Measurements from ENCODE around the gene PBX2.
A peak's percentile ranks its signal among the peaks of the same experiment; 100 is the strongest.
"Not testable (repeated sequence)": the region's sequence is repeated elsewhere in the genome, so short reads cannot be mapped to it uniquely, and the experiment has no call there.

The PBX2 gene

GRCh38 chr6:32190054-32190851, at the start of gene PBX2:
PBX2 (minus strand) TSS chr6:32190202; CDS start chr6:32189915, 287 bp downstream.
- DNase-seq: peak; percentile 94

- DNase-seq: no peak
Measured at GRCh38 chr6:32239462-32239861, 49.5 kb upstream of the PBX2 start.

DNA sequence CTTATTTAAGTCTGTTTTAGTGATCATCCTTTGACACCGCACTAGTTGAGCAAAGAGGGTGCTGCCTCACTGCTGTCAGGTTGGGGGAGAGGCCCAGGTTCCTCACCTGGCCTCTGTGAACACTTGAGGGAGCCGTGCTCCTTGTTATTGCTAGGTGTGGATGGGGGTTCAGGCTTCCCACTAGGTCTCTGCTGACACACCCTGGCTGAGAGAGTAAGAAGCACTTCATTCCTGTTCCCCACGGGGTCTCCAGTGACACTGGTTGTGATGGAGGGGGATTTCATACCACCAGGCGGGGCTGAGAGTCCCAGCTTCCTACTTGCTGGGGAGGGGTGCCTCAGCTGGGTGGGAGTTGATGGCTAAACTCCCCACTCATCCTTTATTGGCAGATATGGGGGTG, 44.9 kb upstream of the PBX2 start:
- DNase-seq: no peak

DNA sequence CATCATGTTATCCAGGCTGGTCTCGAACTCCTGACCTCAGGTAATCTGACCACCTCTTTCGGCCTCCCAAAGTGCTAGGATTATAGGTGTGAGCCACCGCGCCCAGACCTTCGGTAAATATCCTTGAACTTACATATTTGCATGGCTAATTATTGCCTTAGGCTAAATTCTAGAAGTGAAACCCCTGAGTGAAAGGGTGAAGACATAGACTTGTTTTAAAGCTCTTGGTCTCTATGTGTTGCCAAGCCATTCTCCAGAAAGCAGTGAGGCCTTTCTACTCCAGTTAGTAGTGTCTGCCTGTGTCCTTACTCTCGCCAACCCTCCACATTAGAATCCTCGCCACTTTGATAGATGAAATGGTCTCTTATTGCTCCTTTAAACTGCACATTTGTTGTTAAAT, 36.4 kb upstream of the PBX2 start:
- DNase-seq: no peak

- DNase-seq: no peak
Measured at GRCh38 chr6:32224696-32225095, 34.7 kb upstream of the PBX2 start.

DNA sequence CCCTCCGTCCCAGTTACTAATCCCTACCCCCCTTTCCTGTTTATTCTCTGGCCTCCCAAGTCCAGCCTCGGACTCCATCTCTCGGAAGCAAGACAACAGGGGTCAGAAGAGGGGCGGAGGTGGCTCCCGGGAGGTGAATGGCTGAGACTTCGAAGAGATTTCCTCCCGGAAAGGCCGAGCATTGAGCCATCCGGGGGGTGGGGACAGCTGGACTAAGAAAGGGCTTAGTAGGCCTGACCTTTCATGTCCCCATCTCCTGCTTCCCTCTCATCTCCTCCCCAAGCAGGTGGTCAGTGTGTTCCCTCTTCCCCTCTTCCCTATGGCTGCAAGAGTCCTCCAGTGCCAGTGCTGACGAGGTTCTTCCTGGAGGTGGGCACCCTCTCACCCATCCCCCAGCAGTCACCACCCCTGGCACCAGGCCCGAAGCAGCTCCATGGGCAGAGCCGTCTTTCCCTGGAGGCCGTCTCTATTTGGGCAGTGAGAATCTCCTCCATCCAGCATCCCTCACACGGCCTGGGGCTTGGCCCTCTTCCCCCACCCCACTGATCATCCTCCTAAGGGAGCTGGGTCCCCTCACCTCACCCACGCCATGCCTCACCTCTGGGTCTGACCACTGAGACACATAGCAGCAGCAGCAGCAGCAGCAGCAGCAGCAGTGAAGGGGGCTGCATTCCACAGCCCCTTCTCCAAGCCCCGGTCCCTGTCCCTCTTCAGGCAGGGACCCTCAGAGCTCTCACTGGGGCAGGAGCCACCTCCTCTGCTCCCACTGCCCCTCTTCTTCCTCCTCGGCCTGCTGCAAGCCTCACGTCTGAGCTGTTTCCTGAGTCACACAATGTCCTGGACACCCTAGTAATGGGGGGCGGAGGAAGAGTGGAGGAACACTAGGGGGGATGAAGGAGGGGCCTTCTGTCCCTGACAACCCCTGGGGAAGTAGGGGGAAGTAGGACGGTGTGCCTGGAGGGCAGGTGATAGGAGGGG, 33.5 kb upstream of the PBX2 start, which contains the start of gene NOTCH4:
Gene NOTCH4, minus strand, starts transcription at position 810 of the 978 bp plus-strand sequence. Its CDS starts 139 bp downstream, at position 671.
- DNase-seq: no peak

- DNase-seq: no peak
Measured at GRCh38 chr6:32222333-32223230, 32.6 kb upstream of the PBX2 start.

DNA sequence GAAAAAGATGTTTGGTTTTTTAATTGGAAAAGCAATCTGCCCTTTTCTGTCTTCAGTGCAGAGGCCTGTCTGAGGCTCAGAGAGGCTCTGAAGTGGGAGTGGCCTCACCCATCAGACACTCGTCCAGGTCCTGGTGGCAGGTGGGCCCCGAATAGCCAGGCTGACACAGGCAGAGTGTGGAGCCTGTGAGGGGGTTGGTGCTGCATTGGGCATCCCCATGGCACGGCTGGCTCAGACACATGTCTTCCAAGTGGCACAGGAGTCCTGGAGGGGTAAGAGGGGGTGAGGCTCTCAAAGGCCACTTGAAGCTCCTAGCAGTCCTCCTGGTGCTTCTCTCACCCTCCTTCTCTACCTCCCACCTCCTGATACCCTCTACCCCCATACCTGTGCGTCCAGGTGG, 30.0 kb upstream of the PBX2 start:
- no peak for DNase-seq

DNA sequence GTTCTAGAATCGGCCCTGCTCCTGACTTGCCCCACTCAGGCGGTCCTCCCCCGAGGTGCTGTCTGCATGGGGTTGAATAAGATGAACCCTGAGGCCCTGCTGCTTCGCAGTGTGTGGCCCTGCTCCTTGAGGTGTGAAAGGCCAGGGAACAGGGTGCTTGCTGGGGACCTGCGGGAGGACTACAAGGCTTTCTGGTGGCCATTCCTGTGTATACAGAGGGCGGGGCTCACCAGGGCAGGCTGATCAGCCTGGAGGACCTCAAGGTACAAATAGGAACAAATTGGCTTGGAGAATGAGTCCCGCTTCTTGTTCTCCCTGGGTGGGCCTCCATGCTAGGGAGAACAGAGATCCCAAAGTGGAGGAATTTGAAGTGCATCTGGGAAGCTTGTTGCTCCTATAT, 28.2 kb upstream of the PBX2 start:
- no peak for DNase-seq

DNA sequence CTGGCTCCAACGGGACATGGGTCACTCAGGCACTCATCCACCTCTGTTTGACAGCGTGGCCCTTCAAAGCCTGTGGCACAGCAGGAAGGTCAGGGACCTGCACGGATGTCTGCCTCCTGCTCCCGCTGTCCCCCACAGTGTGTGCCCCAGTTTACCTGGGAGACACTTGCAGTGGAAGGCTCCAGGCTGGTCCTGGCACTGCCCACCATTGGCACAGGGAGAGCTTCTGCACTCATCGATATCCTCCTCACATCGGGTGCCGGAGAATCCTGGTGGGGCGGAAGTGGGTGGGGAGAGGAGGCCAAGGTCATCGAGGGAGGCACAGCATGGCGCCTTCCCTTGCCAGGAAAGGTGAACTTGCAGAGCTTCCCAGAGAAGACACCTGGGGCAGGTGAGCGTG, 27.0 kb upstream of the PBX2 start:
- DNase-seq: no peak

DNA sequence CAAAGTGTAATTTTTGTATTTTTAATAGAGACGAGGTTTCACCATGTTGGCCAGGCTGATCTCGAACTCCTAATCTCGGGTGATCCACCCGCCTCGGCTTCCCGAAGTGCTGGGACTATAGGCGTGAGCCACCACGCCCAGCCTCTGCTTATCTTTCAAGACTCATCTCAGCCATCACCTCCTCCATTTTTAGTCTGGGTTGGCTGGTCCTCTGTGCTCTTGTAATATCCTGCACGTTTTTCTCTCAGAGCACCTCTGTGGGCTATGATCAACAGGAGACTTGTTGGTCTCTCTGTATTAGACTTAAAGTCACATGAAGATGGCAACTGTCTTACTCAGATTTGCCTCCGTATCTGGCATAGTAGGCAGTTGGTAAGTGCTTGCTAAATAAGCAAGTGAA, 26.3 kb upstream of the PBX2 start:
- DNase-seq: no peak

DNA sequence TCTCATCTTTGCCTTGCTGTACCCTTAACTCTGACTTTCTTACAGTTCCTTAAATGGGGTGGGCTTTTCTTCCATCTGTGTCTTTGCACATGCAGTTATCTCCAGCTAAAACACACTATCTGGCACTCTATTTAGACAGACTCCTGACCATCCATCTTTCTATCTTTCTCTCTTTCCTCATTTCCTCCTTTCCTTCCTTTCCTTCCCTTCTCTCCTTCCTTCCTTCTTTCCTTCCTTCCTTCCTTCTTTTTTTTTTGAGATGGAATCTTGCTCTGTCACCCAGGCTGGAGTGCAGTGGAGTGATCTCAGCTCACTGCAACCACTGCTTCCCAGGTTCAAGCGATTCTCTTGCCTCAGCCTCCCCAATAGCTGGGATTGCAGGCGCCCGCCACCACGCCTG, 25.6 kb upstream of the PBX2 start:
- DNase-seq: no peak

GRCh38 chr6:32214126-32214525, 24.1 kb upstream of the PBX2 start:
- no peak for DNase-seq

- DNase-seq: no peak
Measured at GRCh38 chr6:32213649-32214048, 23.6 kb upstream of the PBX2 start.

- no peak for DNase-seq
Measured at GRCh38 chr6:32212076-32212760, 22.2 kb upstream of the PBX2 start.

DNA sequence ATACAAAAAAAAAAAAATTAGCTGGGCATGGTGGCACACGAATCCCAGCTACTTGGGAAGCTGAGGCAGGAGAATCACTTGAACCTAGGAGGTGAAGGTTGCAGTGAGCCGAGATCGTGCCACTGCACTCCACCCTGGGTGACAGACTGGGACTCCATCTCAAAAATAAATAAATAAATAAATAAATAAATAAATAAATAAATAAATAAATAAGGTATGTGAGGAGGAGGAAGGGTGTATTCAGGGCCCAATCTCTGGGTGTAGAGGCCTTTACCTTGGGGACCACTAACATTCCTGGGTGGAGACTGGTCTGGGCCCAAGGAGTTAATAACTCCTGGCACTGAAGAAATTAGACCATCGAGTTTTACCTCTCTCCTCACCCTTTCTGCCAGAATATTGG, 21.4 kb upstream of the PBX2 start:
- not testable (repeated sequence) for DNase-seq

DNA sequence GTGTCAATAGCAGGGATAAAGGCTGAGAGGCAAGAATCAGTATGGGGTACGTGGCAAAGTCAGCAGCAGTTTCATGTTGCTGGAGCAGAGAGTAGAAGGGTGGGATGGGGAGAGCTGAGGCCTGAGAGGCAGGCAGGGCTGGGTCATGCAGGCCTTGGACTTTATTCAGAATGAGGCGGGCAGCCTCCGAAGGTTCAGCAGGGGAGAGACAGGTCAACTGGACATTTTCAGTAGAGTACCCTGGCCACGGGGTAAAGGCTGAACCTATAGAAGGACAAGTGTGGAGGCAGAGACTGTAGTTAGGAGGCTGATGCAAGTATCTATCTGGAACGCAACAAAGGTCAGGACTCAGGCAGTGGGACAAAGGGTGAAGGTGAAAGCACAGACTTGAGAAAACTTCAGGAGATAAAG, 20.2 kb upstream of the PBX2 start:
- no peak for DNase-seq

- no peak for DNase-seq
Measured at GRCh38 chr6:32208996-32209395, 19.0 kb upstream of the PBX2 start.

DNA sequence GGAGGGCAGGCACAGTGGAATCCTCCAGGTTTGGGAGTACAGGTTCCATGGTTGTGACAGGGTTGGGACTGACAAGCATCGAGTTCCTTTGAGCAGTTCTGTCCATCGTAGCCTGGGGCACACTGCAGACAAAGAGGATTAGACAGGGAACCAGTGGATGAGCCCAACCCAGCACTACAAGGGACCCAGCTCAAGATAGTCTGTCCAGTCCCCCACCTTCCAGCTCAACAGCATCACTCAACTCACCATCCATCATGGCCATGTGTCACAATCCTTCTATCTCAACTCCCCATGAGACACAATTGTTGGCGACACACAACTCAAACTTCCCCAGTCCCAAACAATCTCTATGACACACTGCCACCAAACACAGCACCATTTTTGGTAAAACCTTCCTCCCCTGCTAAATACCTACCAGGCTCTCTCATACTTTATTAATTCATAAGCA, 14.3 kb upstream of the PBX2 start:
- DNase-seq: no peak

GRCh38 chr6:32203426-32204267, 13.6 kb upstream of the PBX2 start:
- no peak for DNase-seq

DNA sequence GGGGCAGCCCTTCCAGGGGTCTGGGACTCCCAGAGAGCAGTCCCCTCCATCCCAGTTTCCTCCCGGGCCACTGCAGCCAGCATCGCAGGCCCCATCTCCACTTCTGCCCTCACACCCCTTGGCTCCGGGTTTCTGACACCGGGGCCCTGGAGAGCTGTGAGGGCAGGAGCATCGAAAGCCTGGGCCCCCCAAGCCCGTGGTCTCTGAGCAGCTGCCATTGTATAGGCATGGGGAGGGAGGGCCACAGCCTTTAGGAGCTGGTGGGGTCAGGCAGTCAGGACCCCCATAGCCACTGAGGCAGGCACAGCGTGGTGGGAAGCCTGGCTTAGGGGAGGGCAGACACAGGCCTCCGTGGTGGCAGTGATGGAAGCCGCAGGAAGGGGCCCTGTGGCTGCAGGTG, 12.2 kb upstream of the PBX2 start:
- DNase-seq: no peak
